K562 (cell line): Measurements from ENCODE around the gene PLCL1. TPM values are rescaled to one million over a fixed set of nuclear protein-coding genes. Genes with fewer than 3 reads are reported as not detected.
A peak's percentile ranks its signal among the peaks of the same experiment; 100 is the strongest.

Source experiments
- CBFA2T3 ChIP-seq: fragments of 450-650 bp; IDR thresholded peaks from 2 replicates; pipeline ENCODE4 v1.6.1; 2017
- CEBPZ ChIP-seq: fragments of 150-350 bp; IDR thresholded peaks from 2 replicates; pipeline ENCODE4 v1.6.1; 2014; ENCODE audit warnings: low read depth, mild to moderate bottlenecking, low read length, borderline replicate concordance
- DNMT1 ChIP-seq: fragments of 450-650 bp; IDR thresholded peaks from 2 replicates; pipeline ENCODE4 v1.6.1; 2016; ENCODE audit warnings: antibody characterized with exemption, mild to moderate bottlenecking
- ELF4 ChIP-seq: fragments of 450-650 bp; formaldehyde crosslinking; IDR thresholded peaks from 2 replicates; pipeline ENCODE4 v1.4.0; 2022; ENCODE audit warnings: missing genetic modification characterization
- MCM7 ChIP-seq, 2 experiments: fragments of 450-650 bp; IDR thresholded peaks; 2 replicates each; pipeline ENCODE4 v1.6.1; 2016 to 2018
- MIER1 ChIP-seq: fragments of 450-650 bp; IDR thresholded peaks from 2 replicates; pipeline ENCODE4 v1.6.1; 2016; ENCODE audit warnings: antibody characterized with exemption, mild to moderate bottlenecking, low read depth
- PATZ1 ChIP-seq: fragments of 250-450 bp; sonication (Bioruptor Pico); IDR thresholded peaks from 2 replicates; pipeline ENCODE4 v1.5.0; 2020; ENCODE audit warnings: mild to moderate bottlenecking, borderline replicate concordance
- PML ChIP-seq: IDR thresholded peaks from 2 replicates; pipeline ENCODE4 v1.6.1; 2012; ENCODE audit warnings: low read length, inconsistent platforms
- TFAM ChIP-seq: fragments of 250-450 bp; sonication (Bioruptor Pico); conservative IDR thresholded peaks from 2 replicates; pipeline ENCODE4 v1.5.0; 2021; ENCODE audit warnings: mild to moderate bottlenecking, moderate library complexity
- TFAP4 ChIP-seq: sonication (generic); formaldehyde crosslinking; IDR thresholded peaks from 2 replicates; pipeline ENCODE4 v1.8.0; 2022; ENCODE audit warnings: missing genetic modification reagents, mild to moderate bottlenecking, moderate library complexity, borderline replicate concordance
- THRA ChIP-seq: fragments of 450-650 bp; IDR thresholded peaks from 2 replicates; pipeline ENCODE4 v1.6.1; 2017; ENCODE audit warnings: mild to moderate bottlenecking, moderate library complexity
- USF2 ChIP-seq: sonication (generic); formaldehyde crosslinking; IDR thresholded peaks from 2 replicates; pipeline ENCODE4 v1.5.0; 2020; ENCODE audit warnings: missing genetic modification reagents
- ZKSCAN1 ChIP-seq: fragments of 150-350 bp; IDR thresholded peaks from 2 replicates; pipeline ENCODE4 v1.6.1; 2016; ENCODE audit warnings: low read depth, low read length
- ZNF143 ChIP-seq: sonication (generic); formaldehyde crosslinking; IDR thresholded peaks from 2 replicates; pipeline ENCODE4 v1.9.0; 2022; ENCODE audit warnings: mild to moderate bottlenecking, missing genetic modification reagents
- polyA plus RNA-seq, 8 experiments: library from polyadenylated mRNA; depleted of rRNA in 4 of 8; stranded (reverse) in 5 of 8; unstranded in 3 of 8; fragments of >200 nt; fragmentation: Nextera tagmentation in 2 of 8; fragmentation: Illumina TruSeq in 1 of 8; extraction: Ambion mirVana in 2 of 8; extraction: Trizol in 1 of 8; gene quantifications; 2 replicates each; pipeline versions ENCODE4 v1.2.1 to v1.2.3, GENCODE V29; 2011 to 2014; ENCODE audit warnings: inconsistent platforms in 1 of 8, missing spikeins in 1 of 8
- total RNA-seq, 7 experiments: library from RNA; depleted of rRNA in 6 of 7; stranded (reverse); fragments of >200 nt in 6 of 7; fragmentation: Illumina TruSeq in 2 of 7; extraction: Trizol in 2 of 7; gene quantifications; 2 replicates each; pipeline versions ENCODE4 v1.2.1 to v1.2.3, GENCODE V29; 2011 to 2021; ENCODE audit warnings: low replicate concordance in 1 of 7

PLCL1 gene
- total and polyA plus RNA-seq, 9 of the 15 experiments (the other 6 are each of a cell fraction or from before 2014, with no cell fraction given), result 2.0 to 17.7 (median 8.6) TPM

GRCh38 chr2:198144660-198145059, 340.3 kb downstream of the PLCL1 start (continued):
- TF ChIP-seq ZKSCAN1 (no peak), ELF4 (CRISPR knock-in tag) (no peak), PATZ1 (CRISPR knock-in tag) (no peak), TFAP4 (0 out of 2 replicates have a peak, but pooled peaks have one; percentile 15), TFAM (CRISPR knock-in tag) (no peak), ZNF143 (CRISPR knock-in tag) (no peak), THRA (no peak), MCM7 (IDR thresholded peaks at IDR 0.05) (no peak), CEBPZ (no peak), MIER1 (no peak), USF2 (0 out of 2 replicates have a peak, but pooled peaks have one; percentile 30), DNMT1 (no peak), PML (no peak), CBFA2T3 (no peak)
- TF ChIP-seq, all 486 proteins: peak for 4
